Activated CD8-positive, alpha-beta memory T cell treated with anti-CD3 and anti-CD28 coated beads for 48 hours (primary cell): ENCODE data around the gene SCGB1C1.
"Not testable (repeated sequence)": the region's sequence is repeated elsewhere in the genome, so short reads cannot be mapped to it uniquely, and the experiment has no call there.

Experiments
- DNase-seq, 3 experiments: peaks; one replicate each; pipeline ENCODE4 v3.0.0-alpha.2; 2020; ENCODE audit warnings: low read depth in 2 of 3, low spot score in 2 of 3

The SCGB1C1 gene

GRCh38 chr11:217704-218103 is 24.8 kb downstream of the SCGB1C1 start:
- DNase-seq, result no peak

DNA sequence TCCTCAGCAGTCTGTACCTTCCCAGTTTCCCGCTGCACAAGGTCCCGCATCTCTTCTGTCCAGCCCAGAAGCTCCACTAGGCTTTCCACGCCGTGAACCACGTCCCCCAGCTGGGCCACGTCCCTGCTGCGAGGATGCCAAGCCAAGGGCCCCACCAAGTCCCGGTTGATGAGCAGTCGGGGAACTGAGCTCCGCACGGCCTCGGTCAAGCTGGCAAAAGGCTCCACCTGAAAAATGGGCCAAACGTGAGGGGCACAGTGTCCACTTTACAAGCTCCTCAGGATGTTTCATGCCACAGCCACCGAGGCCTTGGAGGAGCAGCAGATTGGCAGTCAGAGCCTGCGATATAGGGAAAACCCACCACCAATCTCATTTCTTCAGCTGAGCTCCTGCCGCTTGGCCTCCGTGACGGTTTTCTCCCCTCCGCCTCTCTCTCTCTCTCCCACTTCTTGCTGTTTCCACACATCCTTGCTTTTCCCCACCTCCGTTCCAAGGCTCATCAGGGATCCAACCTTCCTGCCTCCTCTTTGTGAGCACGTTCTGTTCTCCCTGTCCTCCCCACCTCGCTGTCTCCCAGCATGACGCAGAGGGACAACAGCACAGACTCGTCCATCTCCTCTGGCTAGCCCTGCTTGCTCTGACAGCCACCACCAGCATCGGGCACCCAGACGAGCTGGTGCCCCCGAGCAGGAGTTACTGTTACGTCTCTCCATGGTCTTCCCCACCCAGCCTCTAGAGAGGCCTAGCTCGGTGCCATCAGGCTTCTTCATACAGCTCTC is 26.1 kb downstream of the SCGB1C1 start:
- no peak for DNase-seq

DNA sequence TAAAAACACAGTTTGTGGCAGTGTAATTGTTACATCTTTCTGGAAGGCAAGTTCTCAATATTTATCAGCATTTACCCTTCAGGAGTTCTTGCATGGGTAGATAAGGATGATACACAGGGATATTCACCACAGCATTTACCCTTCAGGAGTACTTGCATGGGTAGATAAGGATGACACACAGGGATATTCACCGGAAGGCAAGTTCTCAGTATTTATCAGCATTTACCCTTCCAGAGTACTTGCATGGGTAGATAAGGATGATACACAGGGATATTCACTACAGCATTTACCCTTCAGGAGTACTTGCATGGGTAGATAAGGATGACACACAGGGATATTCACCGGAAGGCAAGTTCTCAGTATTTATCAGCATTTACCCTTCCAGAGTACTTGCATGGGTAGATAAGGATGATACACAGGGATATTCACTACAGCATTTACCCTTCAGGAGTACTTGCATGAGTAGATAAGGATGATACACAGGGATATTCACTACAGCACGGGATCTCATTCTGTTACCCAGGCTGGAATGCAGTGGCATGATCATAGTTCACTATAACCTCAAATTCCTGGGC is 27.9 kb downstream of the SCGB1C1 start:
- DNase-seq, result not testable (repeated sequence)

DNA sequence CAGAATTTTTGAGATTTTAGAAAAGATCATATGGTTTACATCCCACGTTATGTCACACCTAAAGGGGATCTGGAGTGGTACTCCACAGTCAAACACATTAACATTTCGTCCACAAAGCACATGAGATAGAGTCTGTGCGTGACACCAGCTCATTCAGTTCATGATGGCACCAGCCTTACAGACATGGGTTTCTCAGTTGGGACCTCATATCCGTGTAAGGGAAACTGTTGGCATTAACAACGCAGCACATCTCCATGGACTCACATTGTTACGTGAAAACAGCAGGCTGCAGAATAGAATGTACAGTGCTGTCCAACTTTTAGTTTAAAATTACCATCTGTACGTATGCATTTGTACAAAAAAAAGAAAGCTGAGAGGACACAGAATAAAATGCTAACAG is 28.7 kb downstream of the SCGB1C1 start:
- DNase-seq, result no peak

- DNase-seq, result no peak
Measured at GRCh38 chr11:221998-222789, 29.3 kb downstream of the SCGB1C1 start.

DNA sequence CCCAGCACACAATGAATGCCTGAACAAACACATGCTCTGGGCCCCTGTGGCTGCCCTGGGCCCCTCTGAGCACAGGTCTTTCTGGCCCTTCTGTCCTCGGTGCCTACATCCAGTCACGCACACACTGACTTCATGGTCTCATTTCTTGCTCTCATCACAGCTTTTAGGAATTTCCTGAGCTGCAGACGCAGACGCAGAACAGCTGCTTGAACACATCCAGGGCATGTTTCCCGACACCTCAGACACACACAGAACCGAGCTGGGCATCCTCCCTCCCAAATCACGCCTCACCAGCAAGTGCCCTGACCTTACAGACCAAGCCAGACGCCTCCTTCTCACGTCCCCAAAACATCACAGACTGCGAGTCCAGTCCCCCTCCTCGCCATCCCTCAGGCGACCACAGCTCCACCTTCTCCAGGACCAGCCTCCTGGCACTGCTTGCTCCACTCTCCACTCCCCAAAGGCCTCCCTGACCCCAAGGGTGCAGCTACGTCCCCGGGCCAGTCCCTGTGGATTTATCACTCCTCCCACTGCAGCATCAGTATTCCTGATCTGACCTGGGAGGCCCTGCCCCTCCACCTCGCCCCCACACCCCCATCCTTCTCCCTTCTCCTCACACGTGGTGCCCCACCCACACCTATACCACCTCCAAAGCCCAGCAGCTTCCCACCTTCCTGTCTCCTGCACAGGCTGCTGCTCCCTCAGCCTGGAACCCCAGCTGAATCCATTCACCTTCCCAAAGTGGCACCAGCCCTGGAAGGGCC is 30.3 kb downstream of the SCGB1C1 start:
- DNase-seq, result no peak

DNA sequence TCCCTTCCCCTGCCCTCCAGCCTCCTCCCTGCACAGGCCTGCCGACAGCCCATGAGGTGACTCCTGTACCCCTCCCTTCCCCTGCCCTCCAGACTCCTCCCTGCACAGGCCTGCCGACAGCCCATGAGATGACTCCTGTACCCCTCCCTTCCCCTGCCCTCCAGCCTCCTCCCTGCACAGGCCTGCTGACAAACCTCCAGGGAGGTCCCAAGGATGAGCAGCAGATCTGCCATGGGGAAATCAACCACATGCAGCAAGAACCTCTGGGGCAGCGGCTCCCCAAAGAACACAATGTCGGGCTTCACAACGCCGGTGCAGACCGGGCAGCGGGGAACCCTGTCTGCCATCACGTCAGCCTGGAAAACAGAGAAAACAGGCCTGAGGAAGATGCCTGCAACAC is 31.0 kb downstream of the SCGB1C1 start:
- no peak for DNase-seq

GRCh38 chr11:224424-224823 is 31.5 kb downstream of the SCGB1C1 start:
- DNase-seq, result no peak

DNA sequence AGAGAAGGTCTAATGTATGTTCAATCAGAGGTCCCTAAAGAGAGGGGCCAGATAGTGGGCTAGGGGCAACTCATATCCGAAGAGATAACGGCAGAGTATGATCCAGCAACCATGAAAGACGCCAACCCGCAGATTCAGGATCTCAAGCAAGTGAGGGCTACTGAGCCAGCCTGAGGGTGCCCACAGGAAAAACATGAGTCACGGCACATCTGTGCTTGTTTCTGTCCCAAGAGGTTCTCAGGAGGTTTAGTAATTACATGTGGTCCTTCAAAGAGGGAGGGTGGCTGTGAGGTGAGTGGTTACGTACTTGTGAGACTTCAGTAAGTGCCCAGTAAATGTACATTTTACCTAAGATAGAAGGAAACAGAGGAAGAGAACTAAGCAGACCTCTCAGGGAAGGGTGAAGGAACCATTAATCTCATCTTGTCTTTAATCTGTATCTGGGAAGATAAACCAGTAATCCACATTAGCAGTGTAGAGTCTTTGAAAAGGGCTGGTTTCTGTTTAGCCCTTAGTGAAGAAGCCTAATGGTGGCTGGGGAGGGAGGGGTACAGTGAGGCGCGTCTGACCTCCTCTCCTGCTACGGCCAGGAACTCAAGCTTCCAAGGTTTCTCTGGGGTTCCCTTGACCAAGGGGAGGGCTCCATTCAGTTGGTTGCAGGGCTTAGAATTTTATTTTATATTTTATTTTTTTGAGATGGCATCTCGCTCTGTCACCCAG is 33.0 kb downstream of the SCGB1C1 start:
- DNase-seq, result no peak

DNA sequence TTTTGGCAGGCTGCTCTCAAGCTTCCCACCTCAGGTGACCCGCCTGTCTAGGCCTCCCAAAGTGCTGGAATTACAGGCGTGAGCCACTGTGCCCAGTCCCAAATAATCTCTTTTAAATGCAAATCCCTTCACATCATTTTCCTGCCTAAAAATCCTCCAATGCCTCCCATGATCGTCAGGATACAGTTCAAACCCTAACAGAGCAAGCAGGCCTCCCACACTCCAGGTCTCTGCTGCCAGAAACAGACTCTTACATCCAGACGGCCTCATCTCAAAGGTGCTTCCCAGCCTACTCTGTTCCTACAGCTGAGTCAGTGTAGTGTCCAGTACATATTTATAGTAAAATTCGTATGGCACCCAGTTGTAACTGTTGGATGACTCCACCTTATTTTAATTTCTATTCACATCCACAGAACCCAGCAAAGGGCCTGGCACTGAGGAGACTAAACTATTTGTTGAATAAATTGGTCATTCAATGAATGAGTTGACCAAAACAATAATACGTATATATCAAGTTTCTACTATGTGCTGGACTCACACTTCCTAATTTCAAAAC is 35.0 kb downstream of the SCGB1C1 start:
- DNase-seq, result no peak

DNA sequence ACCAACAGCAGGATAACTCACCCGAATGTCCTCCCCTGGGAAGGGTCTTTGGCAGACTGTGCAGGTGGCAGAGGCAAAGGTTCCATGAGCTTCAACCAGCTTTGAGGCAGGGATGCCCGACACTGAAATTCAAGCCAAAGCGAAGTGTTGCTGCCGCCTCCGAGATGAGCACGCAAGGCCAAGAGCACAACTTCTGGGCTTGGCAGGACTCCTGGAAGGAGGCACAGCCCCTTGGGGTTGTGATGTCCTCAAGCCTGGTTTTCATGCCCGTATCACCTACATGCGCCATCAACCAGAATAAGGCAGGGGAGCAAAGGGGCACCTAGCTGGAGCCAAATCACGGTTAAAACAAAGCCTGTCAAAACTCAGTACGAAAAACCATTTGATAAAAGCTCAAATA is 37.6 kb downstream of the SCGB1C1 start:
- no peak for DNase-seq

DNA sequence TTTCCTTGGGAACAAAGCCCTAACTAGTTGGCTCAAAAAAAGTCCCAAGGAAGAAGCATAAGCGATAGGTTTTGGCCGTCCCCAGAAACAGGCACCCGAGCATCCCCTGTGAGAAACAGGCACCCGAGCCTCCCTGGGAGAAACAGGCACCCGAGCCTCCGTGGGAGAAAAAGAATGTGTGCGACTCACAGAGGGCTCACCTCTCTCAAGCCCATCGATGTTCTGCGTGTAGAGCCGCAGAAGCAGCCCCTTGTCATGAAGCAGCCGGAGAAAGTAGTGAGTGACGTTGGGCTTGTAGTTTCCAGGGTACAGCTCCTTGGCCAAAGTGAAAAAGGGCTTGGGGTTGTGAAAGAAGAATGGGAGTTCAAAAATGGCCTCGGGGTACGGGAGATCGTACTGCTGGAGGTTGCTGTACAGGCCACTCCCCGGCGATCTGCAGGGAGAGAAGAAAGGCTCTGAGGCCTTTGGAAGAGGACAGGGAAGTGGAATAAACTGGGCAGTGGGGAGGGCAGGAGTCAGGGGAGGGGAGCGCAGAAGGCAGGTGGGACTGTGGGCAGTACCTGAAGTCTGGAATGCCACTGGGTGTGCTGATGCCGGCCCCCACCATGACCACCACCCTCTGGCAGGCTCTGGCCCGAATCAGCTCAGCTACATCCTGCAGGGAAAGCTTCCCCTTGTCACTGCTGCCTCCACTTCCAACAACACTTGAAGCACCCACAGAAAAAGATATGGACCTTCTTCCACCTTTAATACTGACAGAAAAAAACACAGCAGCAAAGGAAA is 40.1 kb downstream of the SCGB1C1 start:
- DNase-seq, result no peak

DNA sequence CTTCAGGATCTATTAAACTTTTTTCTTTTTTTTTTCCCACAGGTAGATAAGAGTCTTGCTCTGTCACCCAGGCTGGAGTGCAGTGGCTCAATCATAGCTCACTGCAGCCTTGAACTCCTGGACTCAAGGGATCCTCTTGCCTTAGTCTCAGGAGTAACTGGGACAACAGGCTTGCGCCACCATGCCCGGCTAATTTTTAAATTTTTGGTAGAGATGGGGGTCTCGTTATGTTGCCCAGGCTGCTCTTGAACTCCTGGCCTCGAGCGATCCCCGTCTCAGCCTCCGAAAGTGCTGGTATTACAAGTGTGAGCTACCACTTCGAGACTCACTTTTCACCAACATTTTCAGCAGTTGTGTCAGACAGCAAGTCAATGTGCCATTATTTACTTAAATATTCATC is 42.3 kb downstream of the SCGB1C1 start:
- DNase-seq, result no peak

GRCh38 chr11:235609-235996 is 42.7 kb downstream of the SCGB1C1 start:
- peak in 1 of 3 experiments; percentile 43 for DNase-seq

DNA sequence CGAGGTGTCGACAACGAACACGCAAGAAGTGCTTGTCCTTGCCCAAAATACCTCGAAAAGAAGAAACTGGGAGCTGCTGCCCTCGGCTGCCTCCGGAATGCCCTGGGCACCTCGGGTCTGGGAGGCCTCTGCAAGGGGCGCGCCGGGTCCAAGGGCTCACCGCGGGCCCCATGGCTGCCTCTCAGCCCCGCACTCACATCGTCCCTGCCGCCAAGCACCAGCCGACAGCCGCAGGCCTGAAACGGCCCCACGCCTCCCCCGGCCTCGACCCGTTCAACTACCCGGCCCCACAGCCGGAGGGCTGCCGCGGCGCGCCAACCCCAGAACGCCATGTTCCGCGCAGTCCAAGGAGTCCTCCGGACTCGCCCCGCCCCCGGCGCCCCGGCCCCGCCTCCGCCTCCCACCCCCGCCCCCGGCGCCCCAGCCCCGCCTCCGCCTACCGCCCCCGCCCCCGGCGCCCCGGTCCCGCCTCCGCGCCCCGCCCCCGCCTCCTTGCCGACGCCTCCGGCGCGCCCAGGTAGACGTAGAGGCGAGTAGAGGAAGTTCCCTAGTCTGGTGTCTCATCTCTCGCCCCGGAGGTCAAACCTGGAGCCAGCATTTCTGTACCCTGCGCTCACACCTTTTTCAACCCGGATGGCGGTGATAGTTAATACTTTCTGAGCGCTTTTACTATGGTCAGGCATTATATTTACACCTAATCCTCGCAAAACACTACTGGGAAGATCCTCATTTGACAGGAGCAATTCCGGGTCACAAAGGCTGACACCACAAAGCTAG is 43.3 kb downstream of the SCGB1C1 start, which contains the start of gene SIRT3:
SIRT3 (minus strand) TSS at position 346 of the 777 bp plus-strand sequence; CDS start at position 332, 14 bp downstream.
- DNase-seq, result peak; percentile 48 to 60 (median 54)

GRCh38 chr11:236774-237767 is 44.2 kb downstream of the SCGB1C1 start, which contains the start of gene PSMD13:
TSS of gene PSMD13 (plus strand) at chr11:236976. CDS start at chr11:237050, 74 bp downstream.
- peak; percentile 75 to 82 (median 75) for DNase-seq

GRCh38 chr11:238346-238745 is 45.5 kb downstream of the SCGB1C1 start:
- not testable (repeated sequence) for DNase-seq
